OCI-LY3 (cell line): ENCODE results near the gene NR6A1.

Experiments used
- H2AFZ ChIP-seq: fragments of 200-600, 300-600 bp; shearing (Covaris generic); 2 replicates; pipeline ENCODE4 v1.6.0; 2014; ENCODE audit warnings: antibody characterized with exemption, low read depth, low read length
- H3K27ac ChIP-seq: fragments of 200-600, 300-600 bp; sonication (generic); 2 replicates; pipeline ENCODE4 v1.5.1; 2014; ENCODE audit warnings: mild to moderate bottlenecking, low read length, moderate library complexity, mixed read lengths
- H3K27me3 ChIP-seq: fragments of 200-600, 300-600 bp; sonication (generic); 2 replicates; pipeline ENCODE4 v1.6.1; 2014; ENCODE audit warnings: low read depth, low read length, mixed read lengths
- H3K36me3 ChIP-seq: fragments of 200-600, 300-600 bp; sonication (generic); replicated peaks from 2 replicates; pipeline ENCODE3; 2014; ENCODE audit warnings: low read depth, low read length, mixed read lengths
- H3K4me1 ChIP-seq: fragments of 300-600, 200-600 bp; sonication (generic); 2 replicates; pipeline ENCODE4 v1.6.1; 2014; ENCODE audit warnings: low read length, mixed read lengths
- H3K4me2 ChIP-seq: fragments of 200-600, 300-600 bp; sonication (generic); 2 replicates; pipeline ENCODE4 v1.6.1; 2014; ENCODE audit warnings: low read length, mixed read lengths
- H3K4me3 ChIP-seq: fragments of 300-600, 200-600 bp; sonication (generic); 2 replicates; pipeline ENCODE4 v1.5.1; 2014; ENCODE audit warnings: antibody characterized with exemption, mild to moderate bottlenecking, low read length, moderate library complexity
- H3K79me2 ChIP-seq: fragments of 300-600, 200-600 bp; shearing (Covaris generic); 2 replicates; pipeline ENCODE4 v1.6.1; 2014; ENCODE audit warnings: mild to moderate bottlenecking, low read length, mixed read lengths
- H3K9ac ChIP-seq: fragments of 300-600, 200-600 bp; shearing (Covaris generic); 2 replicates; pipeline ENCODE4 v1.6.0; 2014; ENCODE audit warnings: mild to moderate bottlenecking, low read length, moderate library complexity
- H3K9me3 ChIP-seq: fragments of 200-600, 300-600 bp; shearing (Covaris generic); 2 replicates; pipeline ENCODE4 v1.6.1; 2014; ENCODE audit warnings: low read length, mixed read lengths; ENCODE audit not compliant: insufficient read depth
- H4K20me1 ChIP-seq: fragments of 200-600, 300-600 bp; sonication (generic); 2 replicates; pipeline ENCODE4 v1.6.1; 2016; ENCODE audit warnings: low read length, mixed read lengths; ENCODE audit not compliant: insufficient read depth
- CTCF ChIP-seq: fragments of 200-600, 300-600 bp; sonication (generic); IDR thresholded peaks from 2 replicates; pipeline ENCODE4 v1.5.1; 2014; ENCODE audit warnings: antibody characterized with exemption, low read length, low read depth
- EZH2phosphoT487 ChIP-seq: fragments of 200-600 bp; shearing (Covaris generic); IDR thresholded peaks from 2 replicates; pipeline ENCODE4 v1.6.1; 2018; ENCODE audit warnings: antibody characterized with exemption, mixed run types, low read depth

The NR6A1 gene

GRCh38 chr9:124631326-124631725 lies 139.8 kb downstream of the NR6A1 start:
- H3K4me3 ChIP-seq: no peak overlapping the region
- H2AFZ ChIP-seq: no peak overlapping the region
- H3K36me3 ChIP-seq: peaks cover 3% of the 10 kb centered on the region
- H3K4me2 ChIP-seq: no peak overlapping the region
- no peaks in the 10 kb centered on the region; the same call in 1 of the 2 replicates for H3K79me2 ChIP-seq
- H4K20me1 ChIP-seq: no peaks in the 10 kb centered on the region
- TF ChIP-seq CTCF (no peak), EZH2phosphoT487 (no peak)
- no peak overlapping the region for H3K27ac ChIP-seq
- H3K27me3 ChIP-seq: no peaks in the 10 kb centered on the region
- H3K9ac ChIP-seq: no peak overlapping the region
- H3K4me1 ChIP-seq: no peaks in the 10 kb centered on the region
- no peaks in the 10 kb centered on the region for H3K9me3 ChIP-seq

- H4K20me1 ChIP-seq: no peaks in the 10 kb centered on the region
- no peaks in the 10 kb centered on the region for H3K4me1 ChIP-seq
- no peak overlapping the region for H3K27ac ChIP-seq
- no peaks in the 10 kb centered on the region; the same call in 1 of the 2 replicates for H3K79me2 ChIP-seq
- H3K9ac ChIP-seq: no peak overlapping the region
- no peaks in the 10 kb centered on the region for H3K27me3 ChIP-seq
- H3K9me3 ChIP-seq: no peaks in the 10 kb centered on the region
- no peak overlapping the region for H3K4me3 ChIP-seq
- TF ChIP-seq EZH2phosphoT487: no peak
- no peak for TF ChIP-seq CTCF
- no peaks in the 10 kb centered on the region for H3K36me3 ChIP-seq
- H3K4me2 ChIP-seq: no peak overlapping the region
- no peak overlapping the region for H2AFZ ChIP-seq
These were observed 141.5 kb downstream of the NR6A1 start for GRCh38 chr9:124629600-124629999.

- H3K4me1 ChIP-seq: no peaks in the 10 kb centered on the region
- TF ChIP-seq CTCF (no peak), EZH2phosphoT487 (no peak)
These were observed 142.4 kb downstream of the NR6A1 start for GRCh38 chr9:124628741-124629140.

GRCh38 chr9:124626276-124626675 lies 144.8 kb downstream of the NR6A1 start:
- Histone ChIP-seq H3K4me2 (no peak overlapping the region), H3K27ac (no peak overlapping the region), H2AFZ (no peak overlapping the region), H3K4me3 (no peak overlapping the region), H3K4me1 (no peaks in the 10 kb centered on the region), H3K79me2 (no peaks in the 10 kb centered on the region; the same call in 1 of the 2 replicates), H3K36me3 (no peaks in the 10 kb centered on the region), H4K20me1 (peaks cover 4% of the 10 kb centered on the region), H3K9ac (no peak overlapping the region), H3K9me3 (no peaks in the 10 kb centered on the region), H3K27me3 (no peaks in the 10 kb centered on the region)
- TF ChIP-seq CTCF: no peak
- TF ChIP-seq EZH2phosphoT487: no peak

More at GRCh38 chr9:124628741-124629140, 142.4 kb downstream of the NR6A1 start:
- Histone ChIP-seq H3K4me3 (no peak overlapping the region), H3K4me2 (no peak overlapping the region), H3K79me2 (no peaks in the 10 kb centered on the region; the same call in 1 of the 2 replicates), H3K36me3 (no peaks in the 10 kb centered on the region), H3K27me3 (no peaks in the 10 kb centered on the region), H3K9me3 (no peaks in the 10 kb centered on the region), H3K9ac (no peak overlapping the region), H3K27ac (no peak overlapping the region), H2AFZ (no peak overlapping the region), H4K20me1 (no peaks in the 10 kb centered on the region; the same call in 1 of the 2 replicates)
